Activated CD8-positive, alpha-beta T cell treated with anti-CD3 and anti-CD28 coated beads, Interleukin-2, amount 10 ng/mL, durations not matched to agents 7 days and 5 days (primary cell): ENCODE data around the gene ARHGAP26. TPM values are rescaled to one million over a fixed set of nuclear protein-coding genes. Genes with fewer than 3 reads are reported as not detected.

Experiments used
- ATAC-seq: fragments of 150-1000 bp; cut with Tn5 transposase; one replicate; pipeline ENCODE4 v1.10.0; 2021; ENCODE audit warnings: moderate library complexity
- CTCF ChIA-PET: fragments of 350-600 bp; sonication (Branson Sonifier 250); formaldehyde crosslinking; loops from one replicate; lab custom pipeline; 2021; ENCODE audit warnings: antibody characterized with exemption; lab: Charles Lee
- POLR2A ChIA-PET: fragments of 350-600 bp; sonication (Branson Sonifier 250); formaldehyde crosslinking; loops from one replicate; lab custom pipeline; 2021; ENCODE audit warnings: antibody characterized with exemption; lab: Charles Lee
- DNase-seq: peaks from one replicate; pipeline ENCODE4 v3.0.0-alpha.2; 2020
- H3K27ac Mint-ChIP-seq: one replicate; pipeline ENCODE4 v1.8.0; 2021; ENCODE audit warnings: mild to moderate bottlenecking, mixed read lengths
- H3K27me3 Mint-ChIP-seq: one replicate; pipeline ENCODE4 v1.8.0; 2021; ENCODE audit warnings: low read depth, mixed read lengths
- H3K36me3 Mint-ChIP-seq: one replicate; pipeline ENCODE4 v1.8.0; 2021; ENCODE audit warnings: low read depth, mixed read lengths
- H3K4me1 Mint-ChIP-seq: one replicate; pipeline ENCODE4 v1.8.0; 2021; ENCODE audit warnings: low read depth, mixed read lengths
- H3K4me3 Mint-ChIP-seq: one replicate; pipeline ENCODE4 v1.8.0; 2021; ENCODE audit warnings: mild to moderate bottlenecking, mixed read lengths
- H3K9me3 Mint-ChIP-seq: one replicate; pipeline ENCODE4 v1.8.0; 2022; ENCODE audit warnings: mixed read lengths; ENCODE audit not compliant: insufficient read depth
- total RNA-seq, 2 experiments: library from RNA; stranded (reverse); gene quantifications; one replicate each; pipeline ENCODE4 v1.2.3, GENCODE V29; 2021

Gene ARHGAP26
- total RNA-seq, 2 experiments from 2014 or later: 25.4 to 30.3 TPM

GRCh38 chr5:143235423-143235822 lies 465.2 kb downstream of the ARHGAP26 start:
- CTCF ChIA-PET: no interaction called here
- Mint-ChIP-seq H3K27ac (no peak overlapping the region), H3K36me3 (no peaks in the 10 kb centered on the region), H3K4me3 (no peak overlapping the region), H3K27me3 (no peaks in the 10 kb centered on the region), H3K9me3 (no peaks in the 10 kb centered on the region), H3K4me1 (peaks cover 9% of the 10 kb centered on the region)
- DNase-seq (no peak), ATAC-seq (no peak)
- POLR2A ChIA-PET: no interaction called here

DNA sequence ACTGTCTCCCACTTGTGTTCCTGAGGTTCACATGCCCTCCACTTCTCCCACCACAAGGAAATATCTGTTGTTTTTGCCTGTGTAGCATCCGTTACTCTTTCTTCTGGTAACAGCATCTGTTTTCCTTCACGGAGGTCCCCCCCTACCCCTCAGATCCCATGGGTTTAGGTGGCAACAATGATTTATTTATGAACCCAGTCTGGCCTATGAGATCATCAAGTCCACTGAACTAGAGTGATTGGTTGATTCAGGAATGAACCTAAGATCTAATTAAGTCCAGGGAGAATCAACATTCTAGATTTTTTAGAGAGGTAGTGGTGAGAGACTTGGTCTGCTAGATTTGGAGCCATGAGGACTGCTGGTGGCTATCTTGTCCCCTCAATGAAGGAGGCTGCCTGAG lies 466.5 kb downstream of the ARHGAP26 start:
- Mint-ChIP-seq H3K4me3 (no peak overlapping the region), H3K9me3 (no peaks in the 10 kb centered on the region), H3K36me3 (no peaks in the 10 kb centered on the region), H3K27ac (no peak overlapping the region), H3K27me3 (no peaks in the 10 kb centered on the region), H3K4me1 (no peaks in the 10 kb centered on the region)
- ChIA-PET CTCF (no interaction called here), POLR2A (no interaction called here)
- DNase-seq (no peak), ATAC-seq (no peak)

DNA sequence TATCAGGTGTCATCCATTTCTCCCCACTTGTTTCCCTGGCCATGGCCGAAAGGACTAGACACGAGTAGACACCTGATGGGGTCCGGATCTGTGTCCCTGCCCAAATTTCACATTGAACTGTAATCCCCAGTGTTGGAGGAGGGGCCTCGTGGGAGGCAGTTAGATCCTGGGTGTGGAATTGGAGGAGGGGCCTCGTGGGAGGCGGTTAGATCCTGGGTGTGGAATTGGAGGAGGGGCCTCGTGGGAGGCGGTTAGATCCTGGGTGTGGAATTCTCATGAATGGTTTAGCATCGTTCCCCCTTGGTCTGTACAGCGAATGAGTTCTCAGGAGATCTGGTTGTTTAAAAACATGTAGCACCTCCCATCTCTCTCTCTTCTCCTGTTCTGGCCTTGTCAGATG lies 467.5 kb downstream of the ARHGAP26 start:
- ChIA-PET CTCF (no interaction called here), POLR2A (no interaction called here)
- Mint-ChIP-seq H3K27ac (no peak overlapping the region), H3K4me1 (no peaks in the 10 kb centered on the region), H3K27me3 (no peaks in the 10 kb centered on the region), H3K4me3 (no peak overlapping the region), H3K36me3 (no peaks in the 10 kb centered on the region), H3K9me3 (no peaks in the 10 kb centered on the region)
- DNase-seq (no peak), ATAC-seq (no peak)

DNA sequence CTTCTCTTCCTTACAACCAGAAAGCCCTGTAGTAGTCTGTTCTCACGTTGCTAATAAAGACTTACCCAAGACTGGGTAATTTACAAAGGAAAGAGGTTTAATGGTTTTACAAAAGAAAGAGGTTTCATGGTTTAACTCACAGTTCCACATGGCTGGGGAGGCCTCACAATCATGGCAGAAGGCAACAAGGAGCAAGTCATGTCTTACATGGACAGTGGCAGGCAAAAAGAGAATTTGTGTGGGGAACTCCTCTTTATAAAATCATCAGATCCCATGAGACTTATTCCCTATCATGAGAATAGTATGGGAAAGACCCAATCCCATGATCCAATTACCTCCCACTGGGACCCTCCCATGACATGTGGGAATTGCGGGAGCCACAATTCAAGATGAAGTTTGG lies 468.4 kb downstream of the ARHGAP26 start:
- H3K27me3 Mint-ChIP-seq: no peaks in the 10 kb centered on the region
- H3K36me3 Mint-ChIP-seq: no peaks in the 10 kb centered on the region
- no peak overlapping the region for H3K27ac Mint-ChIP-seq
- H3K4me3 Mint-ChIP-seq: no peak overlapping the region
- no peaks in the 10 kb centered on the region for H3K4me1 Mint-ChIP-seq
- H3K9me3 Mint-ChIP-seq: no peaks in the 10 kb centered on the region
- ATAC-seq (no peak), DNase-seq (no peak)
- POLR2A ChIA-PET: no interaction called here
- CTCF ChIA-PET: no interaction called here

DNA sequence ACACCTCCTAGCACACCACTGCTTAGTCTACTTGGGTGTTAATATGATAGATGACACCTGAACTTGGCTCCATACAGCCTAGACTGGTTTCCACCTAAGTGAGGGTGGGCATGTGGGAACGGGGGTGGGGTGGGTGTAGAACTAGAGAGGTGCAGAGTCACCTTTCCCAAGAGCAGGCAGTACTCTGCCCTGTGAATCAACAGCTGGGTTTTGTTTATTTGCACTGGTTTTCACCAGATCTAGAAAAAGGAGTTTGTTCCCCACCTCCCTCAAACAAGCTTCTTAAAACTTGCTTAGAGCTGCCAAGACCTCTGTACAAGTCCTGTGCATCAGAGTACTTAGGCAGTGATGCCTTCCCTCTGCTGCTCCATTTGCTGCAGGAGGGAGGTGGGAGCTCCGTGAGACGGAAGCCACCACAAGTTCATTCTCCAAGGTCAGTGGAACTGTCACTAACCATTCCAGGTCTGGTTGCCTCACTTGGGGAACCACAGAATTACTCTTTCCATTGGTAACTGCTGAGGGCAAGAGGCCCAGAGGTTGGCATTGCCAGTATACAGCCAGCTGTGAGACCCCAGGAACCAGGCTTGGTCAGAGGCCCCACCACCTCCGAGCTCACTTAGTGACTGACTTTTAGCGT lies 469.8 kb downstream of the ARHGAP26 start:
- ChIA-PET CTCF (no interaction called here), POLR2A (interaction anchor here (1.1 kb wide), 1 partner anchor 18 kb away, joined by 5 read pairs; no protein-coding TSS in a partner anchor)
- ATAC-seq: no peak
- no peak overlapping the region for H3K4me3 Mint-ChIP-seq
- H3K27ac Mint-ChIP-seq: no peak overlapping the region
- no peaks in the 10 kb centered on the region for H3K4me1 Mint-ChIP-seq
- no peaks in the 10 kb centered on the region for H3K27me3 Mint-ChIP-seq
- H3K9me3 Mint-ChIP-seq: no peaks in the 10 kb centered on the region
- no peak for DNase-seq
- H3K36me3 Mint-ChIP-seq: no peaks in the 10 kb centered on the region

DNA sequence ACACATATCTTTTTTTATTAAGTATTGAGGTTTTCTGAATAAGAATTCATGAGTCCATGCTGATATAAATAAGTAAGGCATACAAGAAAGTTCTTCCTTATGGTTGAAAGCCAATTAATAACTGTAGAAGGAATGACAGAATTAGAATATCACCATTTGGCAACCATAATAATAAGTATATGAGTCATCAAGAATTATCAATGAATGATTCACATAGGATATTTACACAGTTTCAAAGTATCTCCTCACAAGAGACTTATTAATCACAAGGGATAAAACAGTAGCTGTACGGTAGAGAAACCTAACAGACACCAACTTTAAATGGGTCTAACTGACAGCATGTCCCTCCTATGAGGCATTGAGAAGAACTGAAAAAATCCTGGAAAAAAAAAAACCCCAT lies 471.7 kb downstream of the ARHGAP26 start:
- no peak overlapping the region for H3K27ac Mint-ChIP-seq
- ChIA-PET CTCF (no interaction called here), POLR2A (interaction anchor here (0.6 kb wide), 1 partner anchor 89 kb away, joined by 3 read pairs; no protein-coding TSS in a partner anchor)
- no peaks in the 10 kb centered on the region for H3K9me3 Mint-ChIP-seq
- DNase-seq (no peak), ATAC-seq (no peak)
- H3K4me1 Mint-ChIP-seq: no peaks in the 10 kb centered on the region
- H3K4me3 Mint-ChIP-seq: no peak overlapping the region
- H3K36me3 Mint-ChIP-seq: no peaks in the 10 kb centered on the region
- no peaks in the 10 kb centered on the region for H3K27me3 Mint-ChIP-seq

GRCh38 chr5:143243103-143243502 lies 472.9 kb downstream of the ARHGAP26 start:
- DNase-seq: no peak
- ChIA-PET POLR2A (no interaction called here), CTCF (no interaction called here)
- Mint-ChIP-seq H3K36me3 (no peaks in the 10 kb centered on the region), H3K27me3 (peaks cover 2% of the 10 kb centered on the region), H3K9me3 (no peaks in the 10 kb centered on the region), H3K4me1 (no peaks in the 10 kb centered on the region), H3K4me3 (no peak overlapping the region), H3K27ac (no peak overlapping the region)
- no peak for ATAC-seq

DNA sequence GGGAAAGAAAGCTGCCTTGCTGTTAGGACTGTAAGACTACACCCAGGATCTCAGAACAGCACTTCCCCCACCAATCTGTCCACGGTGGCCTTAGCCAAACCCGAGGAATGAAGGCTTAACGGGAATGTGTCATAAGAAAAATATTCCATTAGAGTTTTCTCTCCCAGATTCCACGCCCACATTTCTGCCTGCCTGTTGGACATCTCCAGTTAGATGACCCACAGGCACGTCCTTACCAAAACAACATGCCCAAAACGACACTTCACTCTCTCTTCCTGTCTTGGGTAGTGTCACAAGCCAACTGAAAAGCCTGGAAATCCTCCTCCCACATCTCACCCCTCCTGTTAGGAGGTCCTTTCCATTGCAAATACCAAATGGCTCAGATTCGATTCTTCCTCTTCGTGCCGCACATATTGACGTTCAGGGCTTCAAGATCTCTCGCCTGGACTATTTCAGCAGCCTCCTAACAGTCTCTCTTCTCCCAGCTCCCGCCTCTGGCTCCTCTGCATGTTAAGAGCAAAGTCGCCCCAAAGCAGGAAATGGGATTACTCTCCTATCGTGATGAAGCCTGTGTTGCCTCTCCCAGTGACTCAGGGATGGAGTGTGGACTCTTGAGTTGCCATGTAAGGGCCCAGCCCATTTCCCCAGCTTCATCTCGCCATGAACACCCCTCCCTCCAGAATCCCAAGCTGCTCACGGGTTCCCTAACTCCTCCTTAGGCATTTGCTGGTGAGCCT lies 474.0 kb downstream of the ARHGAP26 start:
- no peak for ATAC-seq
- Mint-ChIP-seq H3K27me3 (peaks cover 2% of the 10 kb centered on the region), H3K27ac (no peak overlapping the region), H3K4me1 (no peaks in the 10 kb centered on the region), H3K4me3 (no peak overlapping the region), H3K9me3 (no peaks in the 10 kb centered on the region), H3K36me3 (no peaks in the 10 kb centered on the region)
- POLR2A ChIA-PET: no interaction called here
- no peak for DNase-seq
- CTCF ChIA-PET: no interaction called here

DNA sequence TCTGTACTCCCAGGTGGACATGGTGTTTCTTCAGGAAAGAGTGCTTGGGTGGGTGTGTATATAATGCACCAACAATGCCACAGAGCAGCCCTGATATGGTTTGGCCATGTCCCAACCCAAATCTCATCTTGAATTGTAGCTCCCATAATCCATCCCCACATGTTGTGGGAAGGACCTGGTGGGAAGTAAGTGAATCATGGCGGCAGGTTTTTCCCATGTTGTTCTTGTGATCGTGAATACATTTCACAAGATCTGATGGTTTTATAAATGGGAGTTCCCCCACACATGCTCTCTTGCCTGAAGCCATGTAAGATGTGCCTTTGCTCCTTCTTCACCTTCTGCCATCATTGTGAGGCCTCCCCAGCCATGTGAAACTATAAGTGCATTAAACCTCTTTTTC lies 474.8 kb downstream of the ARHGAP26 start:
- Mint-ChIP-seq H3K4me1 (no peaks in the 10 kb centered on the region), H3K36me3 (no peaks in the 10 kb centered on the region), H3K27me3 (peaks cover 2% of the 10 kb centered on the region), H3K4me3 (no peak overlapping the region), H3K9me3 (no peaks in the 10 kb centered on the region), H3K27ac (no peak overlapping the region)
- DNase-seq: no peak
- ATAC-seq: no peak
- ChIA-PET CTCF (no interaction called here), POLR2A (no interaction called here)

DNA sequence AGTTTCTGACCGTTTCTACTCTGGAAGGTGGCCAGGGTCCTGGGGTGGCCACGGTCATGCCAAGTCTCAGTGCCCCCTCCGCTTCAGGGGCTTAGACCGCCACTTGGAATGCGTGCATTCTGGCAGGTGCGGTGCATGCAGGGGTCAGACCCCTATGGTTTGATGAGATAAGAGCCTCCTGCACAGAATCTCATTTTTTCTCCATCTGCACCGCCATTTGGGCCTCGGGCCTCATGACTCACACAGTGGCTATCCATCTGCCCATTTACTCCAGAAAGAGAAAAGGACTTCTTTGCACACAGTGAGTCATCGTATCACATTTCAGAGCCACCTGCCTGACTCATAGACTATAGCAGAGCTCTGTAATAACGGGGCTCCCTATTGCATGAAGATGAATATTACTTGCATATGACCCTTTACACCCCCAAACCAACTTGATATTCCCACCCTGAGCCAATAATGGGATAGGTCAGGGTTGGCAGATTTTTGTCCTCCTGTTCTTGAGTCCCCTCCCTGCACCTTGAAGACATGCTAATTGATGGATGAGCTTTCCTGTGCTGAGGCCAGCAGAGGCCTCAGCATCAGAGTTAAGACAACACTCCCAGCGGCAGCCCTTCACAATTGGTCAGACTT lies 475.9 kb downstream of the ARHGAP26 start:
- ChIA-PET CTCF (no interaction called here), POLR2A (no interaction called here)
- Mint-ChIP-seq H3K36me3 (no peaks in the 10 kb centered on the region), H3K4me3 (no peak overlapping the region), H3K27me3 (peaks cover 2% of the 10 kb centered on the region), H3K9me3 (no peaks in the 10 kb centered on the region), H3K4me1 (no peaks in the 10 kb centered on the region), H3K27ac (no peak overlapping the region)
- DNase-seq (no peak), ATAC-seq (no peak)

DNA sequence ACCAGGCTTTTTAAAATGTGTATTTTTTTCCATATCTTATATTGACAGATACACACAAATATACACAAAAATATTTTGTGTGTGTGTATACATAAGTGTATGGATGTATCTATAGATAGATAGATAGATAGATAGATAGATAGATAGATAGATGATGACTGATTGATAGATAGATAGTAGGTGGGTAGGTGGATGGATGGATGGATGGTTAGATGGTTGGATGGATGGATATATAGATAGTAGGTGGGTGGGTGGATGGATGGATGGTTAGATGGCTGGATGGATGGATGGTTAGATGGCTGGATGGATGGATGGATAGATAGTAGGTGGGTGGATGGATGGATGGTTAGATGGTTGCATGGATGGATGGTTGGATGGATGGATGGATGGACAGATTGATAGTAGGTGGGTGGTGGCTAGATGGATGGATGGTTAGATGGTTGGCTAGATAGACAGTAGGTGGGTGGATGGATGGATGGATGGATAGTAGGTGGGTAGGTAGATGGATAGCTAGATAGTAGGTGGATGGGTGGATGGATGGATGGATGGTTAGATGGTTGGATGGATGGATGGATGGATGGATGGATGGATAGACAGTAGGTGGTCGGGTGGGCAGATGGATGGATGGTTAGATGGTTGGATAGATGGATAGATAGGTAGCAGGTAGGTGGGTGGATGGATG lies 477.1 kb downstream of the ARHGAP26 start:
- POLR2A ChIA-PET: no interaction called here
- ATAC-seq: no peak
- Mint-ChIP-seq H3K4me1 (no peaks in the 10 kb centered on the region), H3K9me3 (no peaks in the 10 kb centered on the region), H3K4me3 (no peak overlapping the region), H3K27ac (no peak overlapping the region), H3K36me3 (no peaks in the 10 kb centered on the region), H3K27me3 (peaks cover 2% of the 10 kb centered on the region)
- DNase-seq: no peak
- CTCF ChIA-PET: no interaction called here

DNA sequence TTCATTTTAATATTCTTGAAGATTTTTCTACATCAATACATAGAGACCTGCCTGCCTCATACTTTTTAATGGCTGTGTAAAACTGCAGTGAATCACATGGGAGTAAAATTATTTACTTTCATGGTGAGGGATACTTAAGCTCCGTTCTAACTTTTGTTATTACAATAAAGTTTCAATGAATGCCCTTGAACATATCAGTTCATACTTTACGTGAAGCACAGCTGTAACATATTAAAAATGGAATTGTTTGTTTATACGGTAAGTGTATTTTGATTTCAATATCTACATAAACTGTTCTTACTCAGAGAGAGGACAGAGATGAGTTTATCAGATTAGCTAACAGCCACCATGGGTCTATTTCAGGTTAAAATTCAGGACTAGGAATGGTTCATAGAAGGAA lies 478.2 kb downstream of the ARHGAP26 start:
- ATAC-seq (no peak), DNase-seq (no peak)
- no peak overlapping the region for H3K4me3 Mint-ChIP-seq
- H3K27ac Mint-ChIP-seq: no peak overlapping the region
- no peaks in the 10 kb centered on the region for H3K9me3 Mint-ChIP-seq
- ChIA-PET POLR2A (no interaction called here), CTCF (no interaction called here)
- H3K27me3 Mint-ChIP-seq: peaks cover 2% of the 10 kb centered on the region
- no peaks in the 10 kb centered on the region for H3K4me1 Mint-ChIP-seq
- no peaks in the 10 kb centered on the region for H3K36me3 Mint-ChIP-seq
